SU-DHL-6 (cell line): ENCODE data around the gene RUNX1.

Experiments used
- CTCF ChIP-seq: fragments of 200-600 bp; sonication (generic); IDR thresholded peaks from one replicate; pipeline ENCODE4 v1.5.1; 2017; ENCODE audit warnings: antibody characterized with exemption, mild to moderate bottlenecking, low read length, moderate library complexity; ENCODE audit not compliant: insufficient read depth, poor library complexity, severe bottlenecking
- EZH2phosphoT487 ChIP-seq: fragments of 200-600 bp; sonication (generic), shearing (Covaris generic); conservative IDR thresholded peaks from 2 replicates; pipeline ENCODE4 v1.6.1; 2018; ENCODE audit warnings: mild to moderate bottlenecking, antibody characterized with exemption, low read length, moderate library complexity, mixed read lengths

- no peak for TF ChIP-seq CTCF
- TF ChIP-seq EZH2phosphoT487, result no peak
These were observed 26.4 kb upstream of the RUNX1 start for GRCh38 chr21:35075546-35075945.
